ENCODE results near the gene MYLK4. TPM values are rescaled to one million over a fixed set of nuclear protein-coding genes. Genes with fewer than 3 reads are reported as not detected.

MYLK4 gene
- total and polyA plus RNA-seq, 4 donors, result 0.27 to 1.6 (median 1.0) TPM

DNA sequence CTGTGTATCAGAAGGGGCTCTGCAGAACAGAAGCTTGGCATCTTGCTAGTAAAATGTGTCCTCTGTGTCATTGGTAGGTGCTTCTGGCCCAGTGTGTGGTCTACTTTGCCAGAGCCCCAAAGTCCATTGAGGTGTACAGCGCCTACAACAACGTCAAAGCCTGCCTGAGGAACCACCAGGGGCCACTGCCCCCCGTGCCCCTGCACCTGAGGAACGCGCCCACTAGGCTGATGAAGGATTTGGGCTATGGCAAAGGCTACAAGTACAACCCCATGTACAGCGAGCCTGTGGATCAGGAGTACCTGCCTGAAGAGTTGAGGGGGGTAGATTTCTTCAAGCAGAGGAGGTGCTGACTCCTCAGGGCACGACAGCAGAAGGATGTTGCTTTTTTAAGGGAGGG lies 34.2 kb upstream of the MYLK4 start:
- WGBS, 2 donors, result 93 to 96% methylated on average over 7 of the region's 7 CpGs
- H3K4me3 ChIP-seq, result no peak overlapping the region
- H3K27me3 ChIP-seq (ENCODE audit: control insufficient read depth in 3 of 3, insufficient read depth in 3 of 3, low read length in 2 of 3), result no peaks in the 10 kb centered on the region
- no peak for ATAC-seq (ENCODE audit: insufficient read depth, low FRiP score)
- H3K36me3 ChIP-seq (ENCODE audit: control insufficient read depth in 4 of 4, insufficient read depth in 4 of 4, low read length in 4 of 4), result peaks cover 3 to 33% (median 17%) of the 10 kb centered on the region in 4 donors
- H3K9me3 ChIP-seq (ENCODE audit: control insufficient read depth in 4 of 4, insufficient read depth in 3 of 4, low read length in 3 of 4), result no peaks in the 10 kb centered on the region
- H3K4me1 ChIP-seq (ENCODE audit: control insufficient read depth in 5 of 5, insufficient read depth in 5 of 5, low read length in 5 of 5), result peaks cover 0 to 22% (median 5%) of the 10 kb centered on the region in 5 donors
- TF ChIP-seq, protein P1, sequence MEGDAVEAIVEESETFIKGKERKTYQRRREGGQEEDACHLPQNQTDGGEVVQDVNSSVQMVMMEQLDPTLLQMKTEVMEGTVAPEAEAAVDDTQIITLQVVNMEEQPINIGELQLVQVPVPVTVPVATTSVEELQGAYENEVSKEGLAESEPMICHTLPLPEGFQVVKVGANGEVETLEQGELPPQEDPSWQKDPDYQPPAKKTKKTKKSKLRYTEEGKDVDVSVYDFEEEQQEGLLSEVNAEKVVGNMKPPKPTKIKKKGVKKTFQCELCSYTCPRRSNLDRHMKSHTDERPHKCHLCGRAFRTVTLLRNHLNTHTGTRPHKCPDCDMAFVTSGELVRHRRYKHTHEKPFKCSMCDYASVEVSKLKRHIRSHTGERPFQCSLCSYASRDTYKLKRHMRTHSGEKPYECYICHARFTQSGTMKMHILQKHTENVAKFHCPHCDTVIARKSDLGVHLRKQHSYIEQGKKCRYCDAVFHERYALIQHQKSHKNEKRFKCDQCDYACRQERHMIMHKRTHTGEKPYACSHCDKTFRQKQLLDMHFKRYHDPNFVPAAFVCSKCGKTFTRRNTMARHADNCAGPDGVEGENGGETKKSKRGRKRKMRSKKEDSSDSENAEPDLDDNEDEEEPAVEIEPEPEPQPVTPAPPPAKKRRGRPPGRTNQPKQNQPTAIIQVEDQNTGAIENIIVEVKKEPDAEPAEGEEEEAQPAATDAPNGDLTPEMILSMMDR (IDR thresholded peaks at IDR 0.05; ENCODE audit: control extremely low read depth, extremely low read depth), result no peak
- peak overlapping the region in 1 of 2 donors; percentile 53 for H3K27ac ChIP-seq (ENCODE audit: low read depth in 1 of 2, low read length in 1 of 2)
- no peak overlapping the region for H3K9ac ChIP-seq (ENCODE audit: insufficient read depth in 1 of 2, low read length in 2 of 2)
- no peak for DNase-seq

DNA sequence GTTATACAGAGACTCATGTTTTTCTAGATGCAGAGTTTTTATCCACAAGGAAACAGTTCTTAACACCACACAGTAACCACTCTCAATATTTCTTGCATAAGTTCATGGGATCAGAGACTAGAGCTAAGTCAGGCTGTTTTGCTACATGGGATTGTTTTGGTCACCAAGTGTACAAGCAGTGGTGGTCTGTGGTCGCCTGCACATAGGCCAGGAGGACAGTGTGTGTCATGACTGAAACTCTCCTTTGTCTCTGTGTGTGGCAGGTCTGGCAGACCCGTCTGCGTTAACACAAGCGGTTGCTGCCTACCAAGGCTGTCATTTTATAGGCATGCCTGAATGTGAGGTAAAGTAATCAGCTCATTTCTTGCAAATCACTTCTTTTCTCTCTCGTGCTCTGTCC lies 33.3 kb upstream of the MYLK4 start:
- DNase-seq (no peak), ATAC-seq (ENCODE audit: insufficient read depth, low FRiP score) (no peak)
- Histone ChIP-seq H3K4me1 (ENCODE audit: control insufficient read depth in 5 of 5, insufficient read depth in 5 of 5, low read length in 5 of 5) (peaks cover 0 to 22% (median 5%) of the 10 kb centered on the region in 5 donors), H3K9ac (ENCODE audit: insufficient read depth in 1 of 2, low read length in 2 of 2) (no peak overlapping the region), H3K36me3 (ENCODE audit: control insufficient read depth in 4 of 4, insufficient read depth in 4 of 4, low read length in 4 of 4) (peaks cover 8 to 36% (median 23%) of the 10 kb centered on the region in 4 donors), H3K4me3 (no peak overlapping the region), H3K9me3 (ENCODE audit: control insufficient read depth in 4 of 4, insufficient read depth in 3 of 4, low read length in 3 of 4) (no peaks in the 10 kb centered on the region), H3K27ac (ENCODE audit: low read depth in 1 of 2, low read length in 1 of 2) (peak overlapping the region in 1 of 2 donors; percentile 71), H3K27me3 (ENCODE audit: control insufficient read depth in 3 of 3, insufficient read depth in 3 of 3, low read length in 2 of 3) (no peaks in the 10 kb centered on the region)
- TF ChIP-seq, protein P1 (IDR thresholded peaks at IDR 0.05; ENCODE audit: control extremely low read depth, extremely low read depth), result no peak
- 75 to 77% methylated on average over 5 of the region's 5 CpGs for WGBS, 2 donors

DNA sequence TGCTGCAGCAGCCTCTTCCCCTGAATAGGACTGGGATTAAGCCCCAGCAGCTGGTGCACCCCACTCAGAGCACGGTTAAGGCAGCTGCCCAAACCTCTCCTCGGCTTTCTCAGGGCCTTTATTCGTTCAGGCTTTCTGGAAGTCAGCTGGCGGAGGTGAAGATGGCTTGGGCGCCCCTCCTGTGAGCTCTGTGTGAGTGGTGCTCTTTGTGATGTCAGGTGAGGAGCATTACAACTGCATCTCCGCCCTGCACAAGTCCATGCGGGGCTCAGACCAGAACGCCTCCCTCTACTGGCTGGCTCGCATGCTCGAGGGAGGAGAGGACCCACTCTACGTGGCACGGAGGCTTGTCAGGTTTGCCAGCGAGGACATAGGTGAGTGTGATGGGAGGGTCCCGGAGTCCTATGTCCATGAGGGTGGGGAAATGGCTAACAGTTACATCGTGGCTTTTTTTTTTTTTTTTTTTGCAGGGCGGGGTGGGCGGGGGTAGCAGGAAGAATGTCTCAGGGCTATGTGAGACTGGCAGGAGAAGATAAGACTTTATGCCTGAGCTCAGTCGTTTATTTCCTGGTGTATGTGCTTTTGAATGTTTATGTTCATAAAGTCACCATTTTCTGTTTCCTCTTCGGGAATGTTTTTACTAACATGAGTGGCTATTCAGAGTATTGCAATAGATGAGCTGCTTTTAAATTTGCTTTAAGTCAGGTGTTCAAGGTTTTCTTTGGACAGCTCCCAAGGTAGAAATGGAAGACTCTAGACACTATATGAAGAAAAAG lies 32.7 kb upstream of the MYLK4 start:
- Histone ChIP-seq H3K36me3 (ENCODE audit: control insufficient read depth in 4 of 4, insufficient read depth in 4 of 4, low read length in 4 of 4) (peaks cover 8 to 37% (median 27%) of the 10 kb centered on the region in 4 donors), H3K27me3 (ENCODE audit: control insufficient read depth in 3 of 3, insufficient read depth in 3 of 3, low read length in 2 of 3) (no peaks in the 10 kb centered on the region), H3K27ac (ENCODE audit: low read depth in 1 of 2, low read length in 1 of 2) (peak overlapping the region in 1 of 2 donors; percentile 55), H3K9me3 (ENCODE audit: control insufficient read depth in 4 of 4, insufficient read depth in 3 of 4, low read length in 3 of 4) (no peaks in the 10 kb centered on the region), H3K4me1 (ENCODE audit: control insufficient read depth in 5 of 5, insufficient read depth in 5 of 5, low read length in 5 of 5) (peaks cover 0 to 20% (median 5%) of the 10 kb centered on the region in 5 donors), H3K9ac (ENCODE audit: insufficient read depth in 1 of 2, low read length in 2 of 2) (no peak overlapping the region), H3K4me3 (no peak overlapping the region)
- ATAC-seq (ENCODE audit: insufficient read depth, low FRiP score) (peak; percentile 20), DNase-seq (no peak)
- TF ChIP-seq, protein P1 (IDR thresholded peaks at IDR 0.05; ENCODE audit: control extremely low read depth, extremely low read depth), result no peak
- WGBS, 2 donors, result 22 to 36% methylated on average over 19 of the region's 19 CpGs

All from lung (tissue), 12 donors.